GM18951 (cell line): ENCODE data around the gene C2orf49.
"Not testable (repeated sequence)": the region's sequence is repeated elsewhere in the genome, so short reads cannot be mapped to it uniquely, and the experiment has no call there.

ENCODE experiments used
- POLR2A ChIP-seq: IDR thresholded peaks from 4 replicates; pipeline ENCODE4 v1.6.1; 2011; ENCODE audit warnings: mild to moderate bottlenecking; ENCODE audit not compliant: insufficient read length, insufficient read depth; ENCODE audit errors: extremely low read depth
- in situ Hi-C: fragments of 300-500 bp; cut with MboI; formaldehyde crosslinking; loops from one replicate; pipeline ENCODE4 v1.12.0; 2022; ENCODE audit warnings: low sequenced_read_pairs, mixed read lengths, inconsistent platforms; ENCODE audit not compliant: unreplicated experiment

C2orf49 gene

GRCh38 chr2:105308382-105309146 is 28.8 kb upstream of the C2orf49 start:
- in situ Hi-C loops: no loop called here
- TF ChIP-seq POLR2A: no peak

GRCh38 chr2:105309147-105309545 is 28.2 kb upstream of the C2orf49 start:
- in situ Hi-C loops: no loop called here
- TF ChIP-seq POLR2A: no peak

- in situ Hi-C loops: no loop called here
- no peak for TF ChIP-seq POLR2A
These were observed 23.5 kb upstream of the C2orf49 start for GRCh38 chr2:105313877-105314276.

- TF ChIP-seq POLR2A: no peak
- in situ Hi-C loops: no loop called here
These were observed 22.0 kb upstream of the C2orf49 start for GRCh38 chr2:105315314-105315713.

- no peak for TF ChIP-seq POLR2A
These were observed 19.4 kb upstream of the C2orf49 start for GRCh38 chr2:105317937-105318336.

GRCh38 chr2:105320651-105321215 is 16.6 kb upstream of the C2orf49 start:
- TF ChIP-seq POLR2A: no peak
- in situ Hi-C loops: no loop called here

More at GRCh38 chr2:105317937-105318336, 19.4 kb upstream of the C2orf49 start:
- in situ Hi-C loops: no loop called here

- in situ Hi-C loops: no loop called here
- no peak for TF ChIP-seq POLR2A
These were observed 15.3 kb upstream of the C2orf49 start for GRCh38 chr2:105321875-105322646.

- in situ Hi-C loops: no loop called here
- TF ChIP-seq POLR2A: no peak
These were observed 14.2 kb upstream of the C2orf49 start for GRCh38 chr2:105323111-105323510.

- in situ Hi-C loops: no loop called here
- no peak for TF ChIP-seq POLR2A
These were observed 13.2 kb upstream of the C2orf49 start for GRCh38 chr2:105324101-105324500.

GRCh38 chr2:105324732-105325131 is 12.6 kb upstream of the C2orf49 start:
- in situ Hi-C loops: no loop called here
- no peak for TF ChIP-seq POLR2A

- no peak for TF ChIP-seq POLR2A
- in situ Hi-C loops: no loop called here
These were observed 11.9 kb upstream of the C2orf49 start for GRCh38 chr2:105325389-105325963.

- in situ Hi-C loops: not testable (repeated sequence)
These were observed 10.1 kb upstream of the C2orf49 start for GRCh38 chr2:105327271-105327670.

GRCh38 chr2:105327690-105328089 is 9.7 kb upstream of the C2orf49 start:
- in situ Hi-C loops: no loop called here
- TF ChIP-seq POLR2A: no peak

- in situ Hi-C loops: no loop called here
- no peak for TF ChIP-seq POLR2A
These were observed 8.8 kb upstream of the C2orf49 start for GRCh38 chr2:105328281-105329196.
